ENCODE data around the gene COL16A1.
"Not testable (repeated sequence)": the region's sequence is repeated elsewhere in the genome, so short reads cannot be mapped to it uniquely, and the experiment has no call there.

COL16A1 gene

DNA sequence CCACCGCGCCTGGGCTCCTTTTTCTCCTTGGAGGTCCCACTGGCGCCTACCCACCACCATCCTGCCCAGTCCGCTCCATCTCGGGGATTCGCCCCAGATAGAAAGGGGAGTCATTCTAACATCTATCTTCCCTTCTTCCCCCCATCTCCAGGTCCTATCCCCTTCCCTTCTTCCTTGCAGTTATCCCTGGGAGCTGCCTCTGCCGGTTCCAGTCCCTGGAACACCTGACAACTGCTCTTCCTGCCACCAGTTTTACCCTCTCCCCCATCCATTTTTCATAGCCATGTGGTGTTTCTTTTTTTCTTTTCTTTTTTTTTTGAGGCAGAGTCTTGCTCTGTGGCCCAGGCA lies 12.0 kb upstream of the COL16A1 start:
- no peak for DNase-seq (ENCODE audit: low spot score)
- H3K27ac ChIP-seq: peak overlapping the region; percentile 89 to 95
- peak overlapping the region; percentile 73 for H3K4me3 ChIP-seq
- TF ChIP-seq, protein P1, sequence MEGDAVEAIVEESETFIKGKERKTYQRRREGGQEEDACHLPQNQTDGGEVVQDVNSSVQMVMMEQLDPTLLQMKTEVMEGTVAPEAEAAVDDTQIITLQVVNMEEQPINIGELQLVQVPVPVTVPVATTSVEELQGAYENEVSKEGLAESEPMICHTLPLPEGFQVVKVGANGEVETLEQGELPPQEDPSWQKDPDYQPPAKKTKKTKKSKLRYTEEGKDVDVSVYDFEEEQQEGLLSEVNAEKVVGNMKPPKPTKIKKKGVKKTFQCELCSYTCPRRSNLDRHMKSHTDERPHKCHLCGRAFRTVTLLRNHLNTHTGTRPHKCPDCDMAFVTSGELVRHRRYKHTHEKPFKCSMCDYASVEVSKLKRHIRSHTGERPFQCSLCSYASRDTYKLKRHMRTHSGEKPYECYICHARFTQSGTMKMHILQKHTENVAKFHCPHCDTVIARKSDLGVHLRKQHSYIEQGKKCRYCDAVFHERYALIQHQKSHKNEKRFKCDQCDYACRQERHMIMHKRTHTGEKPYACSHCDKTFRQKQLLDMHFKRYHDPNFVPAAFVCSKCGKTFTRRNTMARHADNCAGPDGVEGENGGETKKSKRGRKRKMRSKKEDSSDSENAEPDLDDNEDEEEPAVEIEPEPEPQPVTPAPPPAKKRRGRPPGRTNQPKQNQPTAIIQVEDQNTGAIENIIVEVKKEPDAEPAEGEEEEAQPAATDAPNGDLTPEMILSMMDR (IDR thresholded peaks at IDR 0.05): no peak

DNA sequence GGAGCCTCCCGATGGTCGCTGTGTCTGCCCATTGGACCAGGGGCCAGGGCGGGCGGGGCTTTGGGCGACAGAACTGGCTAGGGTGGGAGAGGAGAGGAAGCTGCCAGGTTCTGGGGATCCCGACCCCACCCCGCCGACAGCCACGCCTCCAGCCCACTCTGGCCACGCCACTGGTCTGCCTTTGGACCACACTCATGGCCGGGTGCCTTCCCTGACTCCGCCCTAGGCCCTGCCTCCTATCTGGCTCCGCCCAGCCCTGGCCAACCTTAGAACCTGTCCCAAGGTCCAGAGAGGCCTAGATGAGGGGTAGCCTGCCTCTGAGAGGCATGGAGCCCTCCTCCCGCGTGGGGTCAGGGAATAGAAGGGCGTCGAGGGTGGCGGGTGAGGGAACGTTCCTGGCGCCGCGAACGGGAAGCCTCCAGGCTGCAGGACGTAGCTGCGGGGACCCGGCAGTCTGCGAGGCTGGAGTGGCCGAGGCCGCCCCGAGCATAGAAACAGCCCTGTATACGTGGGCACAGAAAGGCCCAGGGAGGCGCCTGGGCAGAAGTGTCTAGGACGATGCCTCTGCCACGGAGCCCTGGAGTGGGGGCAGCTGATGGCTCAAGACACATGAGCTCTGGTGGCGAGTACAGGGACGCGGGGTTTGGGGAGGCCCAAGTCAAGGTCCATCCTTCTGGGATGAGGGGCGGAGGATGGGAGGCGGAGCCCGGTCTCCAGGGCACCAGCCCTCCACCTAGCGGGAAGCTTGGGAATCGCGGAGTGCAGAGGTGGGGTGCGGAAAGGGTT lies 11.5 kb upstream of the COL16A1 start:
- Histone ChIP-seq H3K4me3 (peak overlapping the region; percentile 73), H3K27ac (peak overlapping the region; percentile 89 to 95)
- TF ChIP-seq, protein P1 (IDR thresholded peaks at IDR 0.05): peak; percentile 90
- peak; percentile 98 for DNase-seq (ENCODE audit: low spot score)

DNA sequence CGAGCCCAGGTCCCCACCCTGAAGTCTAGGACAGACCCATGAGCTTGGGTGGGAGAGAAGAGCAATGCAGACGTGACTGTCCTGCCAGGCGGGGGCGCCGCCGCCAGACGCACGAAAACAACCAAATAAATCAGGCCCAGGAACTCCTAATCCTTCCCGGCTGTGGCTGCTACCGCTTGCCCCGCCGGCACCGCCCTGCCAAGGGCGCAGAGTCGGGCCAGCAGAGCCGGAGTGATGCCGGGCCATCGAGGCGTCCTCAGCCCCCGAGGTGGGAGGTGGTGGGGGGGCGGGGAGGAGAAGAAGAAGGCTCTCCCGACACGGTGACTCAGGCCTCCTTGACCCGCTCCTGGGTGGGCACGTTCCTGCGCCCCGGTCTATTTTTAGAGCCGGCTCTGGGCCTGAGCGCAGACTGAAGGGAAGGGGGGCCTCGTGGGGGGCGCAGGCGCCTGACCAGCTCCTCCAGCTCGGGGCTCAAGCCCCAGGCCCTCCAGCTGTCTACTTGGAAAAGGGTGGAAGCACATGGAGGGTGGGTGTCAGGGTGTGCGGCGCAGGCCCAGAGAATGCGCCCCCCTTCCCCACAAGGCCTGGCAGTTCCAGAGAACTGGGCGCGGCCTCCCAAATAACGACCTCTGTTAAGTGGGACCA lies 10.7 kb upstream of the COL16A1 start:
- peak; percentile 96 for DNase-seq (ENCODE audit: low spot score)
- Histone ChIP-seq H3K4me3 (peak overlapping the region; percentile 73), H3K27ac (peak overlapping the region; percentile 89 to 95)
- TF ChIP-seq, protein P1 (IDR thresholded peaks at IDR 0.05): no peak

DNA sequence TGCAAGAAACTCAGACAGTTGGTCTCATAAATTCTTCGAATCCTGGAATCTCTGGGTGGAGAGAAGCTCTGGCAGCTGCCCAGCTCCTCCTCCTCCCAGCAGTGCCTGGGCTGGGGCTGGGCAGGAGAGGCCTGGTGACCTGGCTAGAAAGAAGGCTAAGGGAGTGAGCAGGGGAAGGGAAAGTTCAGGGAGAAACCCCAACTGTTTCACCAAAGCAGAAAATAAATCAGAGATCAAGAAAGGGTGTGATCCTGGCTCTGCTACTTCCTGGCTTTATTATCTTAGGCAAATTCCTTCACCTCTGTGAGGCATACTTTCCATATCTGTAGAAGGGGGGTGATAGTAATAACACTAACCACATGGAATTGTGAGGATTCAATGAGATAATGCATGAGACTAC lies 8.8 kb upstream of the COL16A1 start:
- Histone ChIP-seq H3K4me3 (no peak overlapping the region), H3K27ac (peak overlapping the region; percentile 89 to 95)
- peak; percentile 83 for DNase-seq (ENCODE audit: low spot score)
- TF ChIP-seq, protein P1 (IDR thresholded peaks at IDR 0.05): no peak

DNA sequence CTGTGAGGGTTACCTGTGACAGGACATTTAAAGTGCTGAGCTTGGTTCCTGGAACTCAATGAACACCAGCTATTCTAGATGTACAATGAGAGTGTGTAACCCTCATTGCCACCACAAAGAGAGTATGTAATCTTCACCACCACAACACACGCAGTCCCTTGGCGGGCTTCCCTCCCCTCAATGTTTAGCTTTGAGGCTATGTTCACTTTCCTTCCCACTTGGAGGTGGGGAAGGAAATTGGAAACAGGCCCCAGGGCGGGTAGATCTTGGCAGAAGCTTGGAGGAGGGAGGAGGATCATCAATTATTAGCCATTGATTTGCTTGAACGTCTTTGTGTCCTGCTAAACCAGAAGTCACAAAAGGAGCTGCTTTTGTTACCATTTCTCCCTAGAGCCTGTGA lies 8.3 kb upstream of the COL16A1 start:
- Histone ChIP-seq H3K27ac (peak overlapping the region; percentile 89 to 95), H3K4me3 (no peak overlapping the region)
- no peak for DNase-seq (ENCODE audit: low spot score)
- TF ChIP-seq, protein P1 (IDR thresholded peaks at IDR 0.05): no peak

DNA sequence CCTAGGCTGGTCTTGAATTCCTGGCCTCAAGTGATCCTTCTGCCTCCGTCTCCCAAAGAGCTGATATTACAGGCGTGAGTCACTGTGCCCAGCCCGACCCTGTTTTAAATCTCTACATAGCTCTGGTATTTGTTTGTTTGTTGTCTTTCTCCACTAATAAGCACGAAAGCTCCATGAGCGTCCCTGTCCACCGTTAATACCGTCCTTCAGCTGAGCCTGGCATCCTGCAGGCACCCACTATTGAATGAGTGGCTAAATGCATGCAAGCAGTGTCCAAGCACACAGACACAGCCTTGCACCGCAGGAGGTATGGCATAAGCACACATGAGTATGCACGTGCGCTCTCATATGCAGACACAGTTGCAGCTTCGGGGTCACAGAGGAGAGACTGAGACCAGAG lies 4.5 kb upstream of the COL16A1 start:
- Histone ChIP-seq H3K4me3 (no peak overlapping the region), H3K27ac (no peak overlapping the region)
- TF ChIP-seq, protein P1 (IDR thresholded peaks at IDR 0.05): no peak
- DNase-seq (ENCODE audit: low spot score): no peak

DNA sequence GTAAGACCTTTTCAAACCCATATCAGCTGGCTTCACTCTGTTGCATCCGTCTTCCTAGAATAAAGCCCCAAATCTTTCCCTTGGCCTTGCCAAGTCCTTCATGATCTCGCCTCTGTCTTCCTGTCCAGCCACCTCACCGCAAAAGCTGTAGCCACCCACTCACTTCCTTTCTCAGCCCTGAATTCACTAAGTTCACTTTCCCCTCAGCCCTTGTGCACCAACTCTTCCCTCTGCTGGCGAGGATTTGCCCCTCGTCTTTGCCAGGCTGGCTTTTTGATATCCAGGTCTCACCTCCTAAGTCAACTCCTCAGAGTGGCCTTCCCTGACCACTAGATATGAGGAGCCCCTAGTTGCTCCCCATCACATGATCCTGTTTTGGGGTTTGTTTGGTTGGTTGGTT lies 3.9 kb upstream of the COL16A1 start:
- H3K27ac ChIP-seq: no peak overlapping the region
- TF ChIP-seq, protein P1 (IDR thresholded peaks at IDR 0.05): no peak
- no peak for DNase-seq (ENCODE audit: low spot score)

DNA sequence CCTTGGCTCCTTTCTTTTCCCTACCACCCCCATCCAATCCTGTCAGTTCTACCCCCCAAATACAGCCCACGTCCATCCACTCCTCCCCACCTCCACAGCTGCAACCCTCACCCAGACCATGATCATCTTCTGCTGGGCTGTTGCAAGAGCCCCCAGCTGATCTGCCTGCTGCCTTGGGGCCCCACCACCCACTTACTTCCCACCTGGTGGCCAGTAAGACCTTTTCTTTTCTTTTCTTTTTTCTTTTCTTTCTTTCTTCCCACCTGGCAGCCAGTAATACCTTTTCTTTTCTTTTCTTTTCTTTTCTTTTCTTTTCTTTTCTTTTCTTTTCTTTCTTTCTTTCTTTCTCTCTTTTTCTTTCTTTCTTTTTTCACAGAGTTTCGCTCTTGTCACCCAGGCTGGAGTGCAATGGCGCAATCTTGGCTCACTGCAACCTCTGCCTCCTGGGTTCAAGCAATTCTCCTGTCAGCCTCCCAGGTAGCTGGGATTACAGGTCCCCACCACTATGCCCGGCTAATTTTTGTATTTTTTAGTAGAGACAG lies 3.3 kb upstream of the COL16A1 start:
- DNase-seq (ENCODE audit: low spot score); H3K4me3 ChIP-seq; H3K27ac ChIP-seq: not testable (repeated sequence)

More for the DNA sequence above, 3.9 kb upstream of the COL16A1 start:
- H3K4me3 ChIP-seq: no peak overlapping the region
